Fibroblast of skin of right quadriceps (primary cell): ENCODE results near the gene RARA.
"Not testable (repeated sequence)": the region's sequence is repeated elsewhere in the genome, so short reads cannot be mapped to it uniquely, and the experiment has no call there.

Experiments used
- DNase-seq: peaks from one replicate; pipeline ENCODE4 v3.0.0-alpha.2; 2013

RARA gene

GRCh38 chr17:40361063-40361924 is 52.3 kb downstream of the RARA start:
- no peak for DNase-seq

- DNase-seq = no peak
These were observed 53.1 kb downstream of the RARA start for GRCh38 chr17:40361925-40362695.

GRCh38 chr17:40362696-40363110 is 53.7 kb downstream of the RARA start:
- DNase-seq = peak; percentile 61

DNA sequence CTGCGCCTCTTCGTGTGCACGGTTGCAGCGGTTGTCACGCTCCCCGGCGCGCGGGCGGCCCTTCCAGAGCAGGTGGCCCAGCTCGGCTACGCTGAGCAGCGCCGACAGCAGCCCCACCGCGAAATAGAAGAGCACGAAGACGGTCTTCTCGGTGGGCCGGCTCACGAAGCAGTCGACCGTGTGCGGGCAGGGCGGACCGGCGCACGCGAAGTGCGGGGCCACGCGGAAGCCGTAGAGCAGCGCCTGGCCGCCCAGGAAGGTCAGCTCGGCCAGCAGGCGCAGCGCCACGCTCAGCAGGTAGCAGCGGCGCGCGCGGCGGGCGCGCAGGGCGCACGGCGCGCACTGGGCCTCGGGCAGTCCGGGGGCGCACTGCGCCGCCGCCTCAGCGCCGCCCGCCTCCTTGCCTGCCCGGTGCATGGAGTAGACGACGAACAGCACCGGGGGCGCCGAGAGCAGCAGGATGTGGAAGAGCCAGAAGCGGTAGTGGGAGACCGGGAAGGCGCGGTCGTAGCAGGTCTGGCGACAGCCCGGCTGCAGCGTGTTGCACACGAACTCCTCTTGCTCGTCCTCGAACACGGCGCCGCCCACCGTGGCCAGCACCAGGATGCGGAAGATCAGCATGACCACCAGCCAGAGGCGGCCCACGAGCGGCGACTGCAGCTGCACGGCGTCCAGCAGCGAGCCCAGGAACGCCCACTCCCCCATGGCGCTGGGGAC is 54.3 kb downstream of the RARA start:
- no peak for DNase-seq

GRCh38 chr17:40364121-40364861 is 55.3 kb downstream of the RARA start, which contains the start of gene GJD3:
GJD3 (minus strand) TSS chr17:40364737; CDS start chr17:40363815, 922 bp downstream.
- no peak for DNase-seq

GRCh38 chr17:40364906-40365305 is 55.9 kb downstream of the RARA start:
- no peak for DNase-seq

DNA sequence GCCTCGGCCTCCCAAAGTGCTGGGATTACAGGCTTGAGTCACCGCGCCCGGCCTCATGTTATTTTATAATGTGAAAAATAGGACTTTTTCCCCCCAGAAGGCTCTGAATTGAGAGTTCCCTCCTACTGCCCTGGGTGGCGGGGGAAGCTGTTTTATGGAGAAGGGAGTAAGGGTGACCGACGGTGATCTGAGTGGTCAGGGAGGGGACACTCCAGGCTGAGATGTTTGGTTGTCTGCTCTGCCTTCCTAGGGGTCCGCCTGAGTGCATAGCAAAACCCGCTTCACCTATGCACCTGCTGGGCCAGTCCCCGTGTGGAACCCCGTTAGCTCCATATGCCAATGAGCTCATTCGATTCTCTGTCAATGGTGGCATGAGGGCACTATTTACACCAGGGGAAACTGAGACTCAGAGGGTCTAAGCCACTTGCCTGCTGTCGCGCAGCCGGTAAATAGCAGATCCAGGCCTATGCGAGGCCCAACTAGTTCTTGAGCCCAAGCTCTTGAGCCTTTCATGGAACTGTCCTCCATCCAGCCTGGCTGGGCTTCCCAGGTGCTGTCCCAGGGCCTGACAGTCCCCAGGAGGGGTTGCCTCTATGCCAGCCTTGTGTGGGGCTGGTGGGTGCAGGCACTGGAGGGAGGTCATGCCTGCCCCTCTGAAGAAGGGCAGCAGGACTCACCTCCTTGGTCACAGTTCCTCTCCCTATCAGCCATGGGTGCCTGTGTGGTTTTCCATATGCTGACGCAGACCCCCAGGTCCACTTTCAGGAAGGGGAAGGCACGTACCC is 57.3 kb downstream of the RARA start:
- no peak for DNase-seq

- DNase-seq = no peak
These were observed 58.0 kb downstream of the RARA start for GRCh38 chr17:40366861-40367518.

DNA sequence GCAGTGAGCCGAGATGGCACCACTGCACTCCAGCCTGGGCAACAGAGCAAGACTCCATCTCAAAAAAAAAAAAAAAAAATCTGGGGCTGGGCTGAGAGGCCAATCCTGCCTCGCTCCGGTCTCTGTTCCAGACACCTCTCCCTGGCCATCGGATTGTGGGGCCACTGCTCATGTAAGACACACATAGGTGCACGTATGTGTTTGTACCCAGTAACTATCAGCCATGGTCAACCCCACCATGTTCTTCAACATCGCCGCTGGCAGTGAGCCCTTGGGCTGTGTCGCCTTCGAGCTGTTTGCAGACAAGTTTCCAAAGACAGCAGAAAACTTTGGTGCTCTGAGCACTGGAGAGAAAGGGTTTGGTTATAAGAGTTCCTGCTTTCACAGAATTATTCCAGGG is 58.7 kb downstream of the RARA start:
- not testable (repeated sequence) for DNase-seq

DNA sequence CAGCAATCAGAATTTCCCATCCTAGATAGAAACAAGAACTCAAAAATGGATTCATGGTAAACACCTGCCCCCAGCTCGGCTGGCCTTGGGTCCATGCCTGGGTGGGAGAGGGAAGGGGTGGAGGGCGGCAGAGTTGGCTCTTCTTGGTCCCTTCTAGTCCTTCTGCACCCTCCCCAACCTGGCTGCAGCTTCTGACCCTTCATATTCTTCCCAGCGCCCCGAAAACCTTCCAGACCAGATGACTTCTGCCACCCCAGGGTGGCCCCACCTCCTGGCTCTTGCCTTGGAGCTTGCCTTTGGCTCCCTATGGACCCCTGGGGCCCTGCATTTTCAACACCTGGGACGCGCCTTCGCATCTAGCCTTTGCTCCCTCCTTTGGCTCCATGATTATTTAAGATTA is 60.9 kb downstream of the RARA start:
- no peak for DNase-seq

- DNase-seq = no peak
These were observed 62.4 kb downstream of the RARA start for GRCh38 chr17:40371261-40371929.

GRCh38 chr17:40372031-40372430 is 63.1 kb downstream of the RARA start:
- no peak for DNase-seq

GRCh38 chr17:40372644-40373043 is 63.7 kb downstream of the RARA start:
- not testable (repeated sequence) for DNase-seq

DNA sequence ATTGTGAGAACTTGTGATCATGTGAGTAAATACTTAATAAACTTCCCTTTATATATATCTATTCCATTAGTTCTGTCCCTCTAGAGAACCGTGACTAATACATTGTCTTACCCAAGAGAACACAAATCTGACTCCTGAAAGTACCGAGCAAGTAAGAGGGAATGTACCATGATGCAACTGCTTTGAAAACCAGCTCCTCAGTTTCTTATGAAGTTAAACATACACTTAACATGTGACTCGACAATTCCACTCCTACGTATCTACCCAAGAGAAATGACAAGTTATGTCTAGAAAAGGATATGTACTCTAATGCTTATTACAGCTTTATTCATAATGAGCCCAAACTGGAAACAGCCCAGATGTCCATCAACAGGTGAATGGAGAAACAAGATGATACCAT is 64.3 kb downstream of the RARA start:
- peak; percentile 65 for DNase-seq

- DNase-seq = no peak
These were observed 65.0 kb downstream of the RARA start for GRCh38 chr17:40373999-40374398.

DNA sequence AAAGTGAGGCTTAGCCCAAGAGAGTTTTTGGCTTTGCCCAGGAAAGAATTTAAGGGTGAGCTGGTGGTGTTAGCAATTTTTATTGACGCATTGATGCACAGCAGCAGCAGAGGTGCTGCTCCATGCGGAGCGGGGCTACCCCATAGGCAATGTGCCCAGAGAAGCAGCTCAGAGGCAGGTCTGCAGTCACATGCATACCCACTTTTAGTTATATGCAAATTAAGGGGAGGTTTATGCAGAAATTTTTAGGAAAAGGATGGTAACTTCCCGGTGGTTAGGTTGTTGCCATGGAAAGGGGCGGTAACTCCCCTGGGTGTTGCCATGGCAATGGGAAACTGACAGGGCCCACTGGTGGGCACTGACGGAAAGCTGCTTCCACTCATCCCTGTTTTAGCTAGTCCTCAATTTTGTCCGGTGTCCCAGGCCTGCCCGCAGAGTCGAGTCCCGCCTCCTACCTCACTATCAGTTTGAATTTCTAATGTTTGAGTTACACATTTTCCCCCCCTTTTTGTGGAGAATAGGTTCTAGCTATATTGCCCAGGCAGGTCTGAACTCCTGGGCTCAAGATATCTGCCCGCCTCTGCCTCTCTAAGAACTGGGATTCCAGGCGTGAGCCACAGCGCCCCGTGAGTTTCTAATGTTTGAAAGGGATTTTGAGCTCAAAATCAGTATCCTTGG is 66.0 kb downstream of the RARA start:
- DNase-seq = no peak

DNA sequence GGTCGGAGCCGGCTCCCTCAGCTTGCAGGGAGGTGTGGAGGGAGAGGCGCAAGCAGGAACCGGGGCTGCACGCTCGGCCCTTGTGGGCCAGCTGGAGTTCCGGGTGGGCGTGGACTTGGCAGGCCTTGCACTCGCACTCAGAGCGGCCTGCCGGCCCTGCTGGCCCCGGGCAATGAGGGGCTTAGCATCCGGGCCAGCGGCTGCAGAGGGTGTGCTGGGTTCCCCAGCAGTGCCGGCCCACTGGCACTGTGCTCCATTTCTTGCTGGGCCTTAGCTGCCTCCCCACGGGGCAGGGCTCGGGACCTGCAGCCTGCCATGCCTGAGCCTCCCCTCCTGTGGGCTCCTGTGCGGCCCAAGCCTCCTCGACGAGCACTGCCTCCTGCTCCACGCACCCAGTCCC is 66.8 kb downstream of the RARA start:
- not testable (repeated sequence) for DNase-seq

- not testable (repeated sequence) for DNase-seq
These were observed 67.6 kb downstream of the RARA start for GRCh38 chr17:40376541-40376940.

- no peak for DNase-seq
These were observed 68.9 kb downstream of the RARA start for GRCh38 chr17:40377832-40378231.

GRCh38 chr17:40378966-40379365 is 70.0 kb downstream of the RARA start:
- no peak for DNase-seq
